ENCODE measurements around the gene ACYP1.

ACYP1 gene

GRCh38 chr14:75083271-75083670, 19.4 kb upstream of the ACYP1 start:
- H3F3A ChIP-seq (ENCODE audit: low read depth) = no peaks in the 10 kb centered on the region
- H3K36me3 ChIP-seq (ENCODE audit: insufficient read depth, low read length) = peaks cover 45% of the 10 kb centered on the region; the same call in 1 of the 2 replicates
- H3K9me2 ChIP-seq (replicated peaks; ENCODE audit: low read depth, low read length) = no peaks in the 10 kb centered on the region
- H3K4me1 ChIP-seq (ENCODE audit: insufficient read depth, low read length, poor library complexity, severe bottlenecking) = no peaks in the 10 kb centered on the region
- no peak for TF ChIP-seq EZH2phosphoT487 (IDR thresholded peaks at IDR 0.05; ENCODE audit: borderline replicate concordance)
- no peak for TF ChIP-seq CTCF (conservative IDR thresholded peaks at IDR 0.05; ENCODE audit: low read length)
- H4K20me1 ChIP-seq (ENCODE audit: insufficient read depth, low read length, poor library complexity, severe bottlenecking) = no peaks in the 10 kb centered on the region
- H3K4me3 ChIP-seq (ENCODE audit: low read length, poor library complexity, severe bottlenecking) = no peak overlapping the region
- H3K4me2 ChIP-seq (ENCODE audit: low read depth, low read length, poor library complexity, severe bottlenecking) = no peak overlapping the region
- H3K9ac ChIP-seq (ENCODE audit: low read depth, low read length, poor library complexity, severe bottlenecking) = no peak overlapping the region
- no peaks in the 10 kb centered on the region for H3K27me3 ChIP-seq (ENCODE audit: insufficient read depth, low read length, poor library complexity, severe bottlenecking)
- H3K9me3 ChIP-seq (ENCODE audit: insufficient read depth, low read depth, low read length) = no peaks in the 10 kb centered on the region
- H3K79me2 ChIP-seq (ENCODE audit: insufficient read depth, low read length) = no peaks in the 10 kb centered on the region
- no peak overlapping the region for H2AFZ ChIP-seq (ENCODE audit: low read length)

GRCh38 chr14:75081660-75082229, 17.9 kb upstream of the ACYP1 start:
- H3K9ac ChIP-seq (ENCODE audit: low read depth, low read length, poor library complexity, severe bottlenecking) = no peak overlapping the region
- no peaks in the 10 kb centered on the region for H3K9me3 ChIP-seq (ENCODE audit: insufficient read depth, low read depth, low read length)
- H4K20me1 ChIP-seq (ENCODE audit: insufficient read depth, low read length, poor library complexity, severe bottlenecking) = no peaks in the 10 kb centered on the region
- TF ChIP-seq EZH2phosphoT487 (IDR thresholded peaks at IDR 0.05; ENCODE audit: borderline replicate concordance) (no peak), CTCF (conservative IDR thresholded peaks at IDR 0.05; ENCODE audit: low read length) (no peak)
- H2AFZ ChIP-seq (ENCODE audit: low read length) = no peak overlapping the region
- H3K4me3 ChIP-seq (ENCODE audit: low read length, poor library complexity, severe bottlenecking) = no peak overlapping the region
- H3K9me2 ChIP-seq (replicated peaks; ENCODE audit: low read depth, low read length) = no peaks in the 10 kb centered on the region
- no peaks in the 10 kb centered on the region for H3K27me3 ChIP-seq (ENCODE audit: insufficient read depth, low read length, poor library complexity, severe bottlenecking)
- H3K79me2 ChIP-seq (ENCODE audit: insufficient read depth, low read length) = no peaks in the 10 kb centered on the region
- no peaks in the 10 kb centered on the region for H3F3A ChIP-seq (ENCODE audit: low read depth)
- H3K36me3 ChIP-seq (ENCODE audit: insufficient read depth, low read length) = peaks cover 30% of the 10 kb centered on the region; the same call in 1 of the 2 replicates
- no peak overlapping the region for H3K4me2 ChIP-seq (ENCODE audit: low read depth, low read length, poor library complexity, severe bottlenecking)
- H3K4me1 ChIP-seq (ENCODE audit: insufficient read depth, low read length, poor library complexity, severe bottlenecking) = no peaks in the 10 kb centered on the region

- TF ChIP-seq CTCF (conservative IDR thresholded peaks at IDR 0.05; ENCODE audit: low read length) (no peak), EZH2phosphoT487 (IDR thresholded peaks at IDR 0.05; ENCODE audit: borderline replicate concordance) (no peak)
- Histone ChIP-seq H3K4me3 (ENCODE audit: low read length, poor library complexity, severe bottlenecking) (no peak overlapping the region), H3K4me1 (ENCODE audit: insufficient read depth, low read length, poor library complexity, severe bottlenecking) (no peaks in the 10 kb centered on the region), H4K20me1 (ENCODE audit: insufficient read depth, low read length, poor library complexity, severe bottlenecking) (no peaks in the 10 kb centered on the region), H3K4me2 (ENCODE audit: low read depth, low read length, poor library complexity, severe bottlenecking) (no peak overlapping the region), H3K9me3 (ENCODE audit: insufficient read depth, low read depth, low read length) (no peaks in the 10 kb centered on the region), H3K36me3 (ENCODE audit: insufficient read depth, low read length) (peaks cover 18% of the 10 kb centered on the region; the same call in 1 of the 2 replicates), H3K9ac (ENCODE audit: low read depth, low read length, poor library complexity, severe bottlenecking) (no peak overlapping the region), H3K79me2 (ENCODE audit: insufficient read depth, low read length) (no peaks in the 10 kb centered on the region), H3K27me3 (ENCODE audit: insufficient read depth, low read length, poor library complexity, severe bottlenecking) (no peaks in the 10 kb centered on the region), H3K9me2 (replicated peaks; ENCODE audit: low read depth, low read length) (no peaks in the 10 kb centered on the region), H2AFZ (ENCODE audit: low read length) (no peak overlapping the region), H3F3A (ENCODE audit: low read depth) (no peaks in the 10 kb centered on the region)
Measured at GRCh38 chr14:75079521-75079920, 15.7 kb upstream of the ACYP1 start.

Data from Loucy (cell line).